Limb (tissue), 2 donors: Measurements from ENCODE around the gene SLC25A20.
"Not testable (repeated sequence)": the region's sequence is repeated elsewhere in the genome, so short reads cannot be mapped to it uniquely, and the experiment has no call there.

Experiments
- DNase-seq, 2 donors: peaks; one replicate each; pipeline ENCODE4 v3.0.0-alpha.2; 2016; ENCODE audit errors: extremely low spot score in 2 of 2

SLC25A20 gene

GRCh38 chr3:48898383-48899234 lies at the start of gene SLC25A20:
TSS of gene SLC25A20 (minus strand) at chr3:48898882. CDS start at chr3:48898794, 88 bp downstream.
- peak; percentile 78 to 88 for DNase-seq

GRCh38 chr3:48945891-48946549 lies 47.3 kb upstream of the SLC25A20 start:
- no peak for DNase-seq

GRCh38 chr3:48945432-48945831 lies 46.8 kb upstream of the SLC25A20 start:
- no peak for DNase-seq

- no peak for DNase-seq
Measured at GRCh38 chr3:48938689-48939088, 40.0 kb upstream of the SLC25A20 start.

GRCh38 chr3:48938156-48938555 lies 39.5 kb upstream of the SLC25A20 start:
- DNase-seq, result no peak

- no peak for DNase-seq
Measured at GRCh38 chr3:48935530-48935929, 36.8 kb upstream of the SLC25A20 start.

- DNase-seq, result no peak
Measured at GRCh38 chr3:48934333-48934991, 35.8 kb upstream of the SLC25A20 start.

GRCh38 chr3:48931944-48932580 lies 33.4 kb upstream of the SLC25A20 start:
- DNase-seq, result no peak

- no peak for DNase-seq
Measured at GRCh38 chr3:48930590-48930989, 31.9 kb upstream of the SLC25A20 start.

GRCh38 chr3:48929358-48930035 lies 30.8 kb upstream of the SLC25A20 start:
- no peak for DNase-seq

- DNase-seq, result no peak
Measured at GRCh38 chr3:48928679-48929078, 30.0 kb upstream of the SLC25A20 start.

GRCh38 chr3:48927928-48928327 lies 29.2 kb upstream of the SLC25A20 start:
- no peak for DNase-seq

GRCh38 chr3:48926425-48927392 lies 28.0 kb upstream of the SLC25A20 start:
- no peak for DNase-seq

GRCh38 chr3:48919215-48920138 lies 20.8 kb upstream of the SLC25A20 start:
- no peak for DNase-seq

- peak; percentile 92 to 95 for DNase-seq
Measured at GRCh38 chr3:48918388-48919214, 19.9 kb upstream of the SLC25A20 start, which contains the start of gene ARIH2. TSS of gene ARIH2 (plus strand) at chr3:48918842. CDS start at chr3:48927559, 8,717 bp downstream.

- no peak for DNase-seq
Measured at GRCh38 chr3:48915296-48915695, 16.6 kb upstream of the SLC25A20 start.

GRCh38 chr3:48907026-48907425 lies 8.3 kb upstream of the SLC25A20 start:
- DNase-seq, result not testable (repeated sequence)

- no peak for DNase-seq
Measured at GRCh38 chr3:48899273-48899672, 591 bp upstream of the SLC25A20 start.
